IPS-15b (cell line): Measurements from ENCODE around the gene MRAP.

Experiments
- H3K27me3 ChIP-seq: one replicate; pipeline ENCODE4 v1.6.1; 2013; ENCODE audit warnings: low read length; ENCODE audit not compliant: control insufficient read depth, insufficient read depth
- H3K36me3 ChIP-seq: one replicate; pipeline ENCODE4 v1.6.1; 2013; ENCODE audit warnings: low read length; ENCODE audit not compliant: control insufficient read depth, insufficient read depth
- H3K4me1 ChIP-seq: one replicate; pipeline ENCODE4 v1.6.1; 2013; ENCODE audit warnings: mild to moderate bottlenecking, low read length; ENCODE audit not compliant: control insufficient read depth, insufficient read depth
- H3K4me3 ChIP-seq: one replicate; pipeline ENCODE4 v1.5.1; 2013; ENCODE audit warnings: low read depth, low read length
- H3K9ac ChIP-seq: one replicate; pipeline ENCODE4 v1.6.1; 2013; ENCODE audit warnings: low read depth, mild to moderate bottlenecking, low read length
- H3K9me3 ChIP-seq: one replicate; pipeline ENCODE4 v1.6.1; 2013; ENCODE audit warnings: mild to moderate bottlenecking, low read length; ENCODE audit not compliant: control insufficient read depth, insufficient read depth

Gene MRAP

DNA sequence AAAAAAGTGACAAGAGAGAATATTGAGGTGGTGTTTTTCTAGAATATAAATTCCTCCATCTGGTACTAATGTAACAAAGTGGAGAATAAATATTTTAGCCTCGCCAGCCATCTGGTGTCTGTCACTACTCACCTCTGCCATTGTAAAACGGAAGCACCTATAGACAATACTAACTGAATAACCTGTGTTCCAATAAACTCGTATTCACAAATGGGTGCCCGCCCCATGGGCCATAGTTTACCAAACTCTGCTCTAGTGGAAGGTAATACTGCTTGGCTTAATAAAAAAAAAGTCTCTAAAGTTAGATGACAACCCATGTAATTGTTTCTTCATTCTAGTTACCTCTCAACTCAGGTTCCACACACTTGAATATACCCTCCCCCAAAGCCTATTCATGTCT is 27.9 kb upstream of the MRAP start:
- no peak overlapping the region for H3K9ac ChIP-seq
- H3K4me1 ChIP-seq: no peaks in the 10 kb centered on the region
- H3K4me3 ChIP-seq: no peak overlapping the region
- H3K27me3 ChIP-seq: no peaks in the 10 kb centered on the region
- peaks cover 18% of the 10 kb centered on the region for H3K36me3 ChIP-seq
- H3K9me3 ChIP-seq: no peaks in the 10 kb centered on the region

DNA sequence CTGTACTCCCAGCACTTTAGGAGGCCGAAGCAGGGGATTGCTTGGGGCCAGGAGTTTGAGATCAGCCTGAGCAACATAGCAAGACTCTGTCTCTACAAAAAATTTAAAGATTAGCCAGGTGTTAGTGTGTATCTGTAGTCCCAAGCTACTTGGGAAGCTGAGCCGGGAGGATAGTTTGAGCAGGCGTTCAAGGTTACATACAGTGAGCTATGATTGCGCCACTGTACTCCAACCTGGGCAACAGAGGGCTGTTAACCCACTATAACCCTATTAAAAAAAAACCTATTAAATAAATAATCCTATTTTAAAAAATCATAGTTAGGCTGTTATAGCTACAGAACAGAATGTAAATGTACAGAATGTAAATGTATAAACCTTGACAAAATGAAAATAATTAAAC is 22.0 kb upstream of the MRAP start:
- H3K4me3 ChIP-seq: no peak overlapping the region
- no peaks in the 10 kb centered on the region for H3K9me3 ChIP-seq
- peaks cover 5% of the 10 kb centered on the region for H3K4me1 ChIP-seq
- no peaks in the 10 kb centered on the region for H3K27me3 ChIP-seq
- H3K36me3 ChIP-seq: peaks cover 7% of the 10 kb centered on the region
- H3K9ac ChIP-seq: no peak overlapping the region

DNA sequence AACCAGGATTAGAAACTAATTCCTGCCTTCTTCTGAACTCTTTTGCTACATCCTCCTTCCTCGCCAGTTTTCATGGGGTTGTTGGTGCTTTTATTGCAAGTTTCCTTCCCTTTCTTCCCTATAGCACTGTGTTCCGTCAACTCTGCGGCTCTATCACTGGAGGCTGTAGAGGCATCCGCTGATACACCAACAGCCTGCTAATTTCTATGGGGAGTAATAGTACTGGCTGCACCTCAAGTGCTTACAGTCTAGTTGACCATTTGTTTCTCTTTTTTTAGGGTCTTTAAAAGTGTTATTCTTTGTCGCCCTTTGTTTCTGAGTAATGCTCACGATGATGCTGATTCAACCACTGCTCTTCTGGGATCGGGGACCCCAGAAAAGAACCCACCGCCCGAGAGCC is 20.6 kb upstream of the MRAP start:
- Histone ChIP-seq H3K9ac (peak overlapping the region; percentile 70), H3K4me3 (peak overlapping the region; percentile 91), H3K4me1 (peaks cover 5% of the 10 kb centered on the region), H3K27me3 (no peaks in the 10 kb centered on the region), H3K36me3 (peaks cover 2% of the 10 kb centered on the region), H3K9me3 (no peaks in the 10 kb centered on the region)

DNA sequence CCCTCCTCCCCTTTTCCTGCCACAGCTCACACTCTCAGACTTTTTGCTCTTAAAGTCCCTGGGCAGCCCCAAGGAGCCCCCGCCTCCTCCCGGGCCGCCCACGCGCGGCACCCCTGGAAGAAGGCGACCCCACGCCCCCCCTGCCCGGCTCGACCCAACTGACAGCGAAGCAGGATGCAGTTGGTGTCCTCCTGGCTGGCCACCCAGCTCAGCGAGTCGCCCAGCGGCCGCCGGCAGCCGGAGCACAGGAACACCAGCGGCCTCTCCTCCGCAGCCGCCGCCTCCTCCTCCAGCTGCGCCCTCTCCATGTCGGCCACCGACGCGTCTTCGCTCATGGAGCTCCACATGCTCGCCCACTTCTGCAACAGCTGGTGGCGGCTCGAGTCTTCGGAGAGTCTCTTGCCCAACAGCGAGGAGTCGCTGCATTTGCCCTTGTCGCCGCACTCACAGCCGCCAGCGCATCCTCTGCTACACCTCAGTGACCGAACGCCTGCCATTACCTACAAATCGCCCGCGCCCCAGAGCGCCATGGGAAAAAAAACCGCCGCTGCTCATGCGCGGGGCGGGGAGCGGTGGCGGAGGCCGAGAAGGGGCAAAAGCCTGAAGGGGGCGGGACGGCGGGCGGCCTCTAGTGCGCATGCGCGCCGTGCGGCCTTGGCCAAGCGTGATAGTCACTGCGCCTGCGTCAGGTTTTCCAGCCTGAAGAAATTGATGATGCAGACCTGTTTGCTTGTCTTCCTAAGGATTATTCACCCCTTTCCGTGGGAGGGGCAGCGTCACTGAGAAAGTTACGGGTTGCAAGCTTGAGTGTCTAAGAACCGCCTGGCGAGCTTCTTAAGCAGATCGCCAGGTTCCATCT is 19.9 kb upstream of the MRAP start, which contains the start of gene MIS18A:
MIS18A (minus strand) TSS at position 532 of the 859 bp plus-strand sequence; CDS start at position 497, 35 bp downstream.
- Histone ChIP-seq H3K36me3 (peaks cover 2% of the 10 kb centered on the region), H3K27me3 (no peaks in the 10 kb centered on the region), H3K9me3 (no peaks in the 10 kb centered on the region), H3K9ac (peak within 1 kb of the TSS; percentile 76), H3K4me1 (peaks cover 5% of the 10 kb centered on the region), H3K4me3 (peak within 1 kb of the TSS; percentile 91)

DNA sequence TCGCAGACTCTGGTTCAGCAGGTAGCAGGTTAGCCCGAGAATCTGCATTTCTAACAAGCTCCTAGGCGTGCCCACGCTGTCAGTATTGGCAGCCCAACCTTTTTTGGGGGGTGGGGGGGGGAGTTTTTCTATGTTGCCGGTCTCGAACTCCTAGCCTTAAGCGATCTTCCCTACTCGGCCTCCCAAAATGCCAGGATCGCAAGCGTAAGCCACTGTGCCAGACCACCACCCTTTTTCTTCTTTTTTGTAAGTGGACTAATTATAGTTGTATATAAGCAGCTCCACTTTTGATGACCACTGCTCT is 19.3 kb upstream of the MRAP start:
- Histone ChIP-seq H3K4me1 (peaks cover 5% of the 10 kb centered on the region), H3K9me3 (no peaks in the 10 kb centered on the region), H3K36me3 (no peaks in the 10 kb centered on the region), H3K4me3 (peak overlapping the region; percentile 91), H3K9ac (peak overlapping the region; percentile 76), H3K27me3 (no peaks in the 10 kb centered on the region)

DNA sequence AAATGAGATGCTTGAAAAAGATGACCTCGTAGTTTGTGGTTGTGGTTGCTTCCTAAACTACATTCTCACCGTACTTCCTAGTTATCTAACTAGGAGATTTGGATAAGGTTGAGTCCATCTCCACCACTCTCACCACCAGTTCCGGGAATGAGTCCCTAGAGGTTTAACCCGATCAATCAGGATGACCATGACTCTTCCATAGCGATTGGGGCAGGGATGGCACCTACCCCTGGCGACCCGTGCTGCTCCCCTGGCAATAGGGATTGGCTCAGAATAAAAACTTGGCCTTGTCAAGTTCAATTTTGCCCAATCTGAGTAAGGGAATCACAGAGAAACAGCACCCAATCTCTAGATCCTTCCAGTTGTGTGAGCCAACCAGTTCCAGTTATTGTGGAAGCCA is 17.1 kb upstream of the MRAP start:
- Histone ChIP-seq H3K36me3 (no peaks in the 10 kb centered on the region), H3K9me3 (no peaks in the 10 kb centered on the region), H3K4me3 (no peak overlapping the region), H3K27me3 (no peaks in the 10 kb centered on the region), H3K9ac (no peak overlapping the region), H3K4me1 (peaks cover 5% of the 10 kb centered on the region)

DNA sequence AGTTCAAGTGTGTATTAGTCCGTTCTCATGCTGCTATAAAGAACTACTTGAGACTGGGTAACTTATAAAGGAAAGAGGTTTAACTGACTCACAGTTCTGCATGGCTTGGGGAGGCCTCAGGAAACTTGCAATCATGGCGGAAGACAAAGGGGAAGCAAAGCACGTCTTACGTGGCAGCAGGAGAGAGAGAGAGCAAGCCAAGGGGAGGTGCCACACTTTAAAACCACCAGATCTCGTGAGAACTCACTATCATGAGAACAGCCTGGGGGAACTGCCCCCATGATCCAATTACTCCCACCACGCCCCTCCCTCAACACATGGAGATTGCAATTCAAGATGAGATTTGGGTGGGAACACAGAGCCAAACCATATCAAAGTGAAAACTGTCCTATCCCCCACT is 15.7 kb upstream of the MRAP start:
- H3K9ac ChIP-seq: no peak overlapping the region
- H3K36me3 ChIP-seq: no peaks in the 10 kb centered on the region
- no peaks in the 10 kb centered on the region for H3K27me3 ChIP-seq
- H3K9me3 ChIP-seq: no peaks in the 10 kb centered on the region
- H3K4me1 ChIP-seq: peaks cover 4% of the 10 kb centered on the region
- no peak overlapping the region for H3K4me3 ChIP-seq

DNA sequence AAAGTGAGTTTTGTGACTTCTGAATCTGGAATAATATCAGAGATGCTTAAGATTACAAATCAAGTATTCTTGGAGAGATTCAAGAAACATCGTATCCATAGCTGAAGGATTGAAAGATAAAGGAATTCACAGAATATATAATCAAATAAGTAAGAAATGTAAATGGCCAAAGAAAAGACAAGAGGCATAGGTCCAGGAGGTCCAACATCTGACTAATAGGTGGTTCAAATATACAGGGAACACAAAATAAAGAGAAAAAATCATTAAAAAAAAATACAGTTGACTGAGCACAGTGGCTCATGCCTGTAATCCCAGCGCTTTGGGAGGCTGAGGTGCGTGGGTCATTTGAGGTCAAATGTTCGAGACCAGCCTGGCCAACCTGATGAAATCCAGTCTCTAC is 13.2 kb upstream of the MRAP start:
- Histone ChIP-seq H3K4me3 (no peak overlapping the region), H3K27me3 (no peaks in the 10 kb centered on the region), H3K4me1 (no peaks in the 10 kb centered on the region), H3K9me3 (no peaks in the 10 kb centered on the region), H3K9ac (no peak overlapping the region), H3K36me3 (no peaks in the 10 kb centered on the region)

DNA sequence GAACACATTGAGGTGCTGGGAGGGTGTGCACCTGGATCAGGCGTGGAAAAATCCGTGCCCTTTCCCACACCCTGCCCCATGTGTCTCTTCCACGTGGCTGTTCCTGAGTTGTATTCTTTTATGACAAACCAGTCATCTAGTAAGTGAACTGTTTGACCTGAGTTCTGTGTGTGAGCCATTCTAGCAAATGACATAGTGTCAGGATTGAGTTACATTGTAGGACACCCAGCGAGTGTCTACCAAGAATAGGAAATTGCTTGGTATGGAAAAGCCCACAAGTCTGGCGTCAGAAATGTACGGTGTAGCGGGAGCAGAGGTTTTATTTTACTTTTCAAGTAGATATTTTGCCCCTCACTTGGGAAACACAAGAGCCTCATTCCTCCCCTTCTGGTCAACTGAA is 1.2 kb upstream of the MRAP start:
- Histone ChIP-seq H3K4me1 (no peaks in the 10 kb centered on the region), H3K27me3 (no peaks in the 10 kb centered on the region), H3K9me3 (no peaks in the 10 kb centered on the region), H3K4me3 (no peak overlapping the region), H3K36me3 (peaks cover 5% of the 10 kb centered on the region), H3K9ac (no peak overlapping the region)

DNA sequence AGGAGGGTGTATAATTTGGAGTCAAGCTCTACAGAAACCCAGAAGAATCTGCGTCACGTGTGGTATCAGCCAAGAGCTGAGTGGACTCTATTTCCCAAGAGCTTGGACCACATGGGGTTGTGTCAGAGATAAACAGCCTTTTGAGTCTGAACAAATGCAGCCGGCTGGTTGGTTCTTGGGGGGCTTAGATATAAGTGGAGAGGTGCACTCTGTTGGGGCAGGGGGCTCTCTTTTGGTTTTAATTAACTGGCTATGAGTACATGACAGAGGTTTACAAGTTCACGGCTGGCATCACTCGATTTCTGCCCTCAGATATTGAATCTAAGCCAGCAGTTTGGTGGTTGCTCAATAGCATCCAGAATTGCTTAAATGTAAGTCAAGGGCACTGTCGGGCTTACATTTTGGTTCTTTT is 501 bp upstream of the MRAP start:
- Histone ChIP-seq H3K27me3 (no peaks in the 10 kb centered on the region), H3K4me1 (no peaks in the 10 kb centered on the region), H3K9me3 (no peaks in the 10 kb centered on the region), H3K9ac (no peak overlapping the region), H3K4me3 (no peak overlapping the region), H3K36me3 (peaks cover 5% of the 10 kb centered on the region)

DNA sequence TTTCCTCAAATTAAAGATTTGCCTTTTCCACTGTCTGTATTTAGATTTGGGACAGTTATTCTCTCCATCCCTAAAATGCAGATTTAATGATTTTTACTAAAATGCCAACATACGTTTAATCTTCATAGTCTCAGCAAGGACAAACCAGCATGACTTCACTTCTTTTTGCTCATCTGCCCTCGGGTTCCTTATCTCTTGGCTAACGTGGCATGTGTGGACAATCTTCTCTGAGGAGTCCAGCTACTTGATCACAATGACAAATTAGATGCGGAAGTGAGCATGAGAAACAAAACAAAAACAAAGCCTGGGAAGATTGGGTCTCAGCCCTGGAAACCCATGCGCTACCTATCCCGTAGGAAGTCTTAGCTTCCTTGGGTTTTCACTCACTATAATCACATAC is 1.0 kb downstream of the MRAP start:
- H3K36me3 ChIP-seq: peaks cover 5% of the 10 kb centered on the region
- no peaks in the 10 kb centered on the region for H3K27me3 ChIP-seq
- H3K9ac ChIP-seq: no peak overlapping the region
- no peaks in the 10 kb centered on the region for H3K4me1 ChIP-seq
- no peak overlapping the region for H3K4me3 ChIP-seq
- H3K9me3 ChIP-seq: no peaks in the 10 kb centered on the region

DNA sequence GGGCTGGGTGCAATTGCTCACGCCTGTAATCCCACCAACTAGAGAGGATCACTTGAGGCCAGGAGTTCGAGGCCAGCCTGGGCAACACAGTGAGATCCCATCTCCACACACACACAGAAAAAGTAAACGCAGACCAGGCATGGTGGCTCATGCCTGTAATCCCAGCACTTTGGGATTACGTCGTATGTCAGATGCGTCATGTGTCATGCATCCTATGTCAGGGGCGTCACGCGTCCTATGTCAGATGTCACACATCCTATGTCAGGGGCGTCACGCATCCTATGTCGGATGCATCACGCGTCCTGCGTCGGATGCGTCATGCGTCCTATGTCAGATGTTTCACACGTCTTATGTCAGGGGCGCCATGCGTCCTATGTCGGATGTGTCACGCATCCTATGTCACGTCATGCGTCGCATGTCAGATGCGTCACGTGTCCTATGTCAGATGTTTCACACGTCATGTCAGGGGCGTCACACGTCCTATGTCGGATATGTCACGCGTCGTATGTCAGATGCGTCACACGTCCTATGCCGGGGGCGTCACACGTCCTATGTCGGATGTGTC is 1.5 kb downstream of the MRAP start:
- no peak overlapping the region for H3K4me3 ChIP-seq
- no peaks in the 10 kb centered on the region for H3K9me3 ChIP-seq
- no peak overlapping the region for H3K9ac ChIP-seq
- no peaks in the 10 kb centered on the region for H3K4me1 ChIP-seq
- peaks cover 5% of the 10 kb centered on the region for H3K36me3 ChIP-seq
- no peaks in the 10 kb centered on the region for H3K27me3 ChIP-seq
